K562 (cell line): ENCODE results near the gene LRCH1. TPM values are rescaled to one million over a fixed set of nuclear protein-coding genes. Genes with fewer than 3 reads are reported as not detected.

Experiments
- ATAC-seq: fragments of 200-7000 bp; cut with Tn5 transposase; 3 replicates; pipeline ENCODE4 v1.9.1; 2020; ENCODE audit warnings: moderate library complexity
- BruUV-seq: library from RNA; stranded (reverse); fragments of 400-500 nt; replicated peaks from 2 replicates; lab custom pipeline; 2021; lab: Mats Ljungman, UMichigan
- CTCF ChIA-PET: fragments of 300-600 bp; formaldehyde crosslinking; extraction: SDS; loops from one replicate; lab custom pipeline; 2021; ENCODE audit warnings: low intra/inter-chr PET ratio; lab: Yijun Ruan, JAX
- POLR2A ChIA-PET: fragments of 300-600, 350-650 bp; sonication (Branson Sonifier 250); formaldehyde crosslinking; extraction: SDS; loops from one replicate; lab custom pipeline; 2021; ENCODE audit warnings: antibody characterized with exemption, inconsistent platforms; lab: Yijun Ruan, JAX
- DNase-seq, 4 experiments: peaks; one replicate each; pipeline versions ENCODE4 v3.0.0 to v3.0.0-alpha.2; 2011 to 2018; ENCODE audit warnings: low spot score in 3 of 4, mixed read lengths in 3 of 4; ENCODE audit errors: extremely low read depth in 1 of 4
- FAIRE-seq: peaks from 2 replicates; lab custom pipeline; 2011; peaks lifted over from hg19 to GRCh38; lab: Jason Lieb, UNC
- H2AFZ ChIP-seq: 2 replicates; pipeline ENCODE4 v1.6.0; 2011; ENCODE audit warnings: low read depth, low read length, control low read depth, inconsistent platforms
- H3K27ac ChIP-seq: fragments of 200-600 bp; 3 replicates; pipeline ENCODE4 v1.8.0; 2011; ENCODE audit warnings: low read depth, mild to moderate bottlenecking, control low read depth, inconsistent platforms, low read length, moderate library complexity, mixed read lengths; ENCODE audit errors: extremely low read depth
- H3K27me3 ChIP-seq, 2 experiments: fragments of 300-600 bp in 1 of 2; 2 replicates in 1 of 2; 3 replicates in 1 of 2; pipeline versions ENCODE4 v1.6.0 to v1.8.0; 2011; ENCODE audit warnings: inconsistent platforms in 2 of 2, low read length in 2 of 2, mild to moderate bottlenecking in 1 of 2, mixed read lengths in 1 of 2, moderate library complexity in 1 of 2; ENCODE audit not compliant: control insufficient read depth in 2 of 2, insufficient read depth in 2 of 2
- H3K36me3 ChIP-seq: fragments of 300-600 bp; 3 replicates; pipeline ENCODE4 v1.8.0; 2011; ENCODE audit warnings: mild to moderate bottlenecking, low read length, inconsistent platforms; ENCODE audit not compliant: control insufficient read depth, insufficient read depth
- H3K4me1 ChIP-seq, 2 experiments: fragments of 200-600 bp in 1 of 2; replicated peaks in 1 of 2; 2 replicates in 1 of 2; 3 replicates in 1 of 2; pipeline versions ENCODE4 v1.5.1 to v1.8.0; 2011; ENCODE audit warnings: inconsistent platforms in 2 of 2, low read length in 2 of 2, mild to moderate bottlenecking in 1 of 2, mixed read lengths in 1 of 2, moderate library complexity in 1 of 2; ENCODE audit not compliant: control insufficient read depth in 2 of 2, insufficient read depth in 2 of 2
- H3K4me2 ChIP-seq: 2 replicates; pipeline ENCODE4 v1.6.1; 2011; ENCODE audit warnings: low read length, control low read depth, inconsistent platforms, mixed read lengths; ENCODE audit not compliant: insufficient read depth
- H3K4me3 ChIP-seq: fragments of 200-600 bp; sonication (generic), shearing (Covaris generic); 2 replicates; pipeline ENCODE4 v1.5.1; 2016; ENCODE audit warnings: control low read depth, inconsistent platforms
- H3K79me2 ChIP-seq: fragments of 200-600 bp; 3 replicates; pipeline ENCODE4 v1.8.0; 2011; ENCODE audit warnings: low read length, inconsistent platforms; ENCODE audit not compliant: control insufficient read depth, insufficient read depth
- H3K9ac ChIP-seq, 2 experiments: 2 replicates each; pipeline versions ENCODE4 v1.6.0 to v1.6.1; 2011; ENCODE audit warnings: low read depth in 2 of 2, low read length in 2 of 2, control low read depth in 1 of 2, inconsistent platforms in 1 of 2, mild to moderate bottlenecking in 1 of 2, mixed read lengths in 1 of 2; ENCODE audit not compliant: insufficient read depth in 1 of 2
- H3K9me1 ChIP-seq: one replicate; pipeline ENCODE4 v1.6.0; 2011; ENCODE audit warnings: inconsistent platforms, mild to moderate bottlenecking, low read length, moderate library complexity; ENCODE audit not compliant: control insufficient read depth, insufficient read depth
- H3K9me3 ChIP-seq: replicated peaks from 2 replicates; pipeline ENCODE4 v1.5.1; 2011; ENCODE audit warnings: low read depth, low read length, inconsistent platforms; ENCODE audit not compliant: control insufficient read depth, insufficient read depth
- H4K20me1 ChIP-seq: replicated peaks from 2 replicates; pipeline ENCODE4 v1.6.1; 2011; ENCODE audit warnings: low read length, inconsistent platforms, mixed read lengths; ENCODE audit not compliant: control insufficient read depth, insufficient read depth
- BRCA1 ChIP-seq, 2 experiments: fragments of 450-650 bp in 1 of 2; sonication (generic) in 1 of 2; formaldehyde crosslinking in 1 of 2; IDR thresholded peaks; 2 replicates each; pipeline versions ENCODE4 v1.5.0 to v1.6.1; 2017 to 2020; ENCODE audit warnings: mild to moderate bottlenecking in 1 of 2, missing genetic modification reagents in 1 of 2
- HMBOX1 ChIP-seq: sonication (generic); IDR thresholded peaks from 2 replicates; pipeline ENCODE4 v1.6.1; 2016
- HSF4 ChIP-seq: fragments of 250-450 bp; sonication (Bioruptor Pico); IDR thresholded peaks from 2 replicates; pipeline ENCODE4 v2.1.2; 2022; ENCODE audit warnings: mild to moderate bottlenecking, moderate library complexity, borderline replicate concordance
- RBBP5 ChIP-seq: fragments of 200-600 bp; sonication (generic); IDR thresholded peaks from 2 replicates; pipeline ENCODE4 v1.6.1; 2012; ENCODE audit warnings: borderline replicate concordance, mild to moderate bottlenecking, low read length, control low read depth, inconsistent platforms; ENCODE audit not compliant: insufficient read depth, poor library complexity, severe bottlenecking
- SMAD2 ChIP-seq: fragments of 150-350 bp; IDR thresholded peaks from 2 replicates; pipeline ENCODE4 v1.6.1; 2014; ENCODE audit warnings: low read depth, mild to moderate bottlenecking, low read length
- TARDBP ChIP-seq: fragments of 450-650 bp; IDR thresholded peaks from 2 replicates; pipeline ENCODE4 v1.6.1; 2016
- TCFL5 ChIP-seq: fragments of 250-450 bp; sonication (Bioruptor Pico); conservative IDR thresholded peaks from 2 replicates; pipeline ENCODE4 v1.6.1; 2021; ENCODE audit warnings: mild to moderate bottlenecking, moderate library complexity, matching md5 sums
- ZNF707 ChIP-seq: fragments of 250-450 bp; sonication (Bioruptor Pico); conservative IDR thresholded peaks from 2 replicates; pipeline ENCODE4 v1.8.0; 2022; ENCODE audit warnings: inconsistent platforms, mild to moderate bottlenecking, moderate library complexity
- WGBS: fragments of 100-300 bp; shearing (Covaris generic); methylation state at CpG from one replicate; pipeline ENCODE4 v1.1.6; 2016; ENCODE audit warnings: low coverage, mixed read lengths; ENCODE audit not compliant: insufficient coverage; ENCODE audit errors: missing lambda C conversion rate; 5-methylcytosine and 5-hydroxymethylcytosine counted together
- in situ Hi-C: fragments of 300-500 bp; cut with MboI; formaldehyde crosslinking; loops from 4 replicates; pipeline ENCODE4 v1.15.0; 2018; ENCODE audit warnings: inconsistent platforms, mixed read lengths
- intact Hi-C: fragments of 100-400 bp; cut with micrococcal nuclease; formaldehyde crosslinking; loops from 2 replicates; pipeline ENCODE4 v1.14.2; 2022
- polyA plus RNA-seq, 8 experiments: library from polyadenylated mRNA; depleted of rRNA in 4 of 8; stranded (reverse) in 5 of 8; unstranded in 3 of 8; fragments of >200 nt; fragmentation: Nextera tagmentation in 2 of 8; fragmentation: Illumina TruSeq in 1 of 8; extraction: Ambion mirVana in 2 of 8; extraction: Trizol in 1 of 8; gene quantifications; 2 replicates each; pipeline versions ENCODE4 v1.2.1 to v1.2.3, GENCODE V29; 2011 to 2014; ENCODE audit warnings: inconsistent platforms in 1 of 8, missing spikeins in 1 of 8
- total RNA-seq, 7 experiments: library from RNA; depleted of rRNA in 6 of 7; stranded (reverse); fragments of >200 nt in 6 of 7; fragmentation: Illumina TruSeq in 2 of 7; extraction: Trizol in 2 of 7; gene quantifications; 2 replicates each; pipeline versions ENCODE4 v1.2.1 to v1.2.3, GENCODE V29; 2011 to 2021; ENCODE audit warnings: low replicate concordance in 1 of 7

Gene LRCH1
- total and polyA plus RNA-seq, 9 of the 15 experiments (the other 6 are each of a cell fraction or from before 2014, with no cell fraction given) = 1.1 to 6.8 (median 3.7) TPM

- Histone ChIP-seq H2AFZ (no peak overlapping the region), H3K4me2 (no peak overlapping the region), H3K79me2 (no peaks in the 10 kb centered on the region), H3K9ac (no peak overlapping the region), H3K27ac (no peak overlapping the region), H3K9me1 (no peaks in the 10 kb centered on the region), H3K4me3 (no peak overlapping the region), H4K20me1 (no peaks in the 10 kb centered on the region), H3K4me1 (peaks cover 0 to 2% of the 10 kb centered on the region in 2 experiments; a peak in 3 of 5 replicates), H3K9me3 (no peaks in the 10 kb centered on the region), H3K27me3 (peaks cover 0 to 10% of the 10 kb centered on the region in 2 experiments; a peak in 1 of 5 replicates), H3K36me3 (no peaks in the 10 kb centered on the region)
- TF ChIP-seq HSF4 (CRISPR knock-in tag) = no peak
- no peak for TF ChIP-seq TARDBP
- no peak for TF ChIP-seq RBBP5
- no peak for TF ChIP-seq HMBOX1
- no peak for TF ChIP-seq BRCA1 (IDR thresholded peaks at IDR 0.05)
- TF ChIP-seq BRCA1 (CRISPR knock-in tag; IDR thresholded peaks at IDR 0.05) = no peak
- no peak for TF ChIP-seq TCFL5 (CRISPR knock-in tag)
- TF ChIP-seq ZNF707 (CRISPR knock-in tag) = no peak
- no peak for TF ChIP-seq SMAD2
- ChIA-PET POLR2A (no interaction called here), CTCF (no interaction called here)
- no TSS peak for BruUV-seq
- ATAC-seq = no peak
- no peak for FAIRE-seq
- in situ Hi-C loops (no loop called here), intact Hi-C loops (no loop called here)
- 2% methylated on average over 3 of the region's 4 CpGs for WGBS
- no peak for DNase-seq
Observed at GRCh38 chr13:46530084-46530935, 22.7 kb upstream of the LRCH1 start.
